ENCODE results near the gene BAHCC1.

- TF ChIP-seq ZBTB21 (CRISPR knock-in tag; IDR thresholded peaks at IDR 0.05; ENCODE audit: borderline replicate concordance) (no peak), CTCF (IDR thresholded peaks at IDR 0.05) (no peak), ATF2 (CRISPR knock-in tag; IDR thresholded peaks at IDR 0.05; ENCODE audit: borderline replicate concordance, low read depth) (no peak), ZNF423 (CRISPR knock-in tag; IDR thresholded peaks at IDR 0.05) (no peak), GTF2I (CRISPR knock-in tag; conservative IDR thresholded peaks at IDR 0.05) (no peak), ZNF416 (CRISPR knock-in tag; IDR thresholded peaks at IDR 0.05) (no peak)
- TF ChIP-seq, protein P1, sequence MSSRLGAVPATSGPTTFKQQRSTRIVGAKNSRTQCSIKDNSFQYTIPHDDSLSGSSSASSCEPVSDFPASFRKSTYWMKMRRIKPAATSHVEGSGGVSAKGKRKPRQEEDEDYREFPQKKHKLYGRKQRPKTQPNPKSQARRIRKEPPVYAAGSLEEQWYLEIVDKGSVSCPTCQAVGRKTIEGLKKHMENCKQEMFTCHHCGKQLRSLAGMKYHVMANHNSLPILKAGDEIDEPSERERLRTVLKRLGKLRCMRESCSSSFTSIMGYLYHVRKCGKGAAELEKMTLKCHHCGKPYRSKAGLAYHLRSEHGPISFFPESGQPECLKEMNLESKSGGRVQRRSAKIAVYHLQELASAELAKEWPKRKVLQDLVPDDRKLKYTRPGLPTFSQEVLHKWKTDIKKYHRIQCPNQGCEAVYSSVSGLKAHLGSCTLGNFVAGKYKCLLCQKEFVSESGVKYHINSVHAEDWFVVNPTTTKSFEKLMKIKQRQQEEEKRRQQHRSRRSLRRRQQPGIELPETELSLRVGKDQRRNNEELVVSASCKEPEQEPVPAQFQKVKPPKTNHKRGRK (CRISPR knock-in tag; IDR thresholded peaks at IDR 0.05; ENCODE audit: borderline replicate concordance): no peak
- TF ChIP-seq, protein P2, sequence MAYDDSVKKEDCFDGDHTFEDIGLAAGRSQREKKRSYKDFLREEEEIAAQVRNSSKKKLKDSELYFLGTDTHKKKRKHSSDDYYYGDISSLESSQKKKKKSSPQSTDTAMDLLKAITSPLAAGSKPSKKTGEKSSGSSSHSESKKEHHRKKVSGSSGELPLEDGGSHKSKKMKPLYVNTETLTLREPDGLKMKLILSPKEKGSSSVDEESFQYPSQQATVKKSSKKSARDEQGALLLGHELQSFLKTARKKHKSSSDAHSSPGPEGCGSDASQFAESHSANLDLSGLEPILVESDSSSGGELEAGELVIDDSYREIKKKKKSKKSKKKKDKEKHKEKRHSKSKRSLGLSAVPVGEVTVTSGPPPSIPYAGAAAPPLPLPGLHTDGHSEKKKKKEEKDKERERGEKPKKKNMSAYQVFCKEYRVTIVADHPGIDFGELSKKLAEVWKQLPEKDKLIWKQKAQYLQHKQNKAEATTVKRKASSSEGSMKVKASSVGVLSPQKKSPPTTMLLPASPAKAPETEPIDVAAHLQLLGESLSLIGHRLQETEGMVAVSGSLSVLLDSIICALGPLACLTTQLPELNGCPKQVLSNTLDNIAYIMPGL (CRISPR knock-in tag; IDR thresholded peaks at IDR 0.05): no peak
Observed at GRCh38 chr17:81348097-81349055, 46.9 kb upstream of the BAHCC1 start.
